HL-60 (cell line): ENCODE data around the gene CLEC4E.

Source experiments
- GABPA ChIP-seq: IDR thresholded peaks from 2 replicates; pipeline ENCODE4 v1.6.1; 2012; ENCODE audit warnings: low read depth
- POLR2AphosphoS5 ChIP-seq: IDR thresholded peaks from 2 replicates; pipeline ENCODE4 v1.6.1; 2012; ENCODE audit warnings: low read depth
- TF ChIP-seq, protein P1 (sequence below): IDR thresholded peaks from one replicate; pipeline ENCODE4 v1.5.1; 2011; ENCODE audit warnings: low read length, control low read depth, inconsistent platforms; ENCODE audit not compliant: insufficient read depth
- TF ChIP-seq, protein P2 (sequence below): IDR thresholded peaks from 2 replicates; pipeline ENCODE4 v1.6.1; 2012; ENCODE audit warnings: low read depth; ENCODE audit not compliant: insufficient replicate concordance

GRCh38 chr12:8566525-8566924, 25.8 kb upstream of the CLEC4E start:
- TF ChIP-seq, protein P1, sequence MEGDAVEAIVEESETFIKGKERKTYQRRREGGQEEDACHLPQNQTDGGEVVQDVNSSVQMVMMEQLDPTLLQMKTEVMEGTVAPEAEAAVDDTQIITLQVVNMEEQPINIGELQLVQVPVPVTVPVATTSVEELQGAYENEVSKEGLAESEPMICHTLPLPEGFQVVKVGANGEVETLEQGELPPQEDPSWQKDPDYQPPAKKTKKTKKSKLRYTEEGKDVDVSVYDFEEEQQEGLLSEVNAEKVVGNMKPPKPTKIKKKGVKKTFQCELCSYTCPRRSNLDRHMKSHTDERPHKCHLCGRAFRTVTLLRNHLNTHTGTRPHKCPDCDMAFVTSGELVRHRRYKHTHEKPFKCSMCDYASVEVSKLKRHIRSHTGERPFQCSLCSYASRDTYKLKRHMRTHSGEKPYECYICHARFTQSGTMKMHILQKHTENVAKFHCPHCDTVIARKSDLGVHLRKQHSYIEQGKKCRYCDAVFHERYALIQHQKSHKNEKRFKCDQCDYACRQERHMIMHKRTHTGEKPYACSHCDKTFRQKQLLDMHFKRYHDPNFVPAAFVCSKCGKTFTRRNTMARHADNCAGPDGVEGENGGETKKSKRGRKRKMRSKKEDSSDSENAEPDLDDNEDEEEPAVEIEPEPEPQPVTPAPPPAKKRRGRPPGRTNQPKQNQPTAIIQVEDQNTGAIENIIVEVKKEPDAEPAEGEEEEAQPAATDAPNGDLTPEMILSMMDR = no peak
- no peak for TF ChIP-seq GABPA
- TF ChIP-seq, protein P2, sequence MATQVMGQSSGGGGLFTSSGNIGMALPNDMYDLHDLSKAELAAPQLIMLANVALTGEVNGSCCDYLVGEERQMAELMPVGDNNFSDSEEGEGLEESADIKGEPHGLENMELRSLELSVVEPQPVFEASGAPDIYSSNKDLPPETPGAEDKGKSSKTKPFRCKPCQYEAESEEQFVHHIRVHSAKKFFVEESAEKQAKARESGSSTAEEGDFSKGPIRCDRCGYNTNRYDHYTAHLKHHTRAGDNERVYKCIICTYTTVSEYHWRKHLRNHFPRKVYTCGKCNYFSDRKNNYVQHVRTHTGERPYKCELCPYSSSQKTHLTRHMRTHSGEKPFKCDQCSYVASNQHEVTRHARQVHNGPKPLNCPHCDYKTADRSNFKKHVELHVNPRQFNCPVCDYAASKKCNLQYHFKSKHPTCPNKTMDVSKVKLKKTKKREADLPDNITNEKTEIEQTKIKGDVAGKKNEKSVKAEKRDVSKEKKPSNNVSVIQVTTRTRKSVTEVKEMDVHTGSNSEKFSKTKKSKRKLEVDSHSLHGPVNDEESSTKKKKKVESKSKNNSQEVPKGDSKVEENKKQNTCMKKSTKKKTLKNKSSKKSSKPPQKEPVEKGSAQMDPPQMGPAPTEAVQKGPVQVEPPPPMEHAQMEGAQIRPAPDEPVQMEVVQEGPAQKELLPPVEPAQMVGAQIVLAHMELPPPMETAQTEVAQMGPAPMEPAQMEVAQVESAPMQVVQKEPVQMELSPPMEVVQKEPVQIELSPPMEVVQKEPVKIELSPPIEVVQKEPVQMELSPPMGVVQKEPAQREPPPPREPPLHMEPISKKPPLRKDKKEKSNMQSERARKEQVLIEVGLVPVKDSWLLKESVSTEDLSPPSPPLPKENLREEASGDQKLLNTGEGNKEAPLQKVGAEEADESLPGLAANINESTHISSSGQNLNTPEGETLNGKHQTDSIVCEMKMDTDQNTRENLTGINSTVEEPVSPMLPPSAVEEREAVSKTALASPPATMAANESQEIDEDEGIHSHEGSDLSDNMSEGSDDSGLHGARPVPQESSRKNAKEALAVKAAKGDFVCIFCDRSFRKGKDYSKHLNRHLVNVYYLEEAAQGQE = no peak
- no peak for TF ChIP-seq POLR2AphosphoS5
